ENCODE data around the gene USP12.

DNA sequence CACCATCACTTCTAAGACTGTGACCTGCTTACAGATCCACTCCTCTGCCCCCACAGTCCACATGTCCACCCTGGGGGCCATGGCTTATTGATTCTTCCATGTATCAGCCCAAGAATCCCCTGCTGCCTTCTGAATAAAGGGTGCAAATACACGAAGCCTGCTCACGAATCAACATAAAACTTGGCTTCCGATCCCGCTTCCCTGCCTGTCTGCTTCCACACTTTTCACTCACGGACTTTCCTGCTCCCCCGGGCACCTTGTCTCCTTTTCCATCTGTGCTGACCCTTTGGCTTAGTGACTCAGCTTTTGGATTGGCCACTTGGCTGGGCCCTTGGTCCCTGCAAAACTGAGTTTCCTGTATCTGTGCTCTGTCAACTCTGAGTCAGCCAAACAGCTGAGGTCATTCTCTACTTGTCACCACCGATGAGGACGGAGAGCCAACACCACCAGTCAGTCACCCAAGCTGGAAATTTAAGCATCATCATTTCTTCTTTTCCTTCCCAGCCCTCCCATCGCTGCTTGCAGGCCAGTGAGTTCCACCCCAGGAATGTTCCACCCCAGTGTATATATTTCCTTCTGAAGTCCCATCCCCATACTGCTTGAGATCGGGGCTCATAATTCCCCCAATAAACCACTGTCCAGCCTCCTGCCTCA lies 11.4 kb upstream of the USP12 start:
- TF ChIP-seq, protein P1, sequence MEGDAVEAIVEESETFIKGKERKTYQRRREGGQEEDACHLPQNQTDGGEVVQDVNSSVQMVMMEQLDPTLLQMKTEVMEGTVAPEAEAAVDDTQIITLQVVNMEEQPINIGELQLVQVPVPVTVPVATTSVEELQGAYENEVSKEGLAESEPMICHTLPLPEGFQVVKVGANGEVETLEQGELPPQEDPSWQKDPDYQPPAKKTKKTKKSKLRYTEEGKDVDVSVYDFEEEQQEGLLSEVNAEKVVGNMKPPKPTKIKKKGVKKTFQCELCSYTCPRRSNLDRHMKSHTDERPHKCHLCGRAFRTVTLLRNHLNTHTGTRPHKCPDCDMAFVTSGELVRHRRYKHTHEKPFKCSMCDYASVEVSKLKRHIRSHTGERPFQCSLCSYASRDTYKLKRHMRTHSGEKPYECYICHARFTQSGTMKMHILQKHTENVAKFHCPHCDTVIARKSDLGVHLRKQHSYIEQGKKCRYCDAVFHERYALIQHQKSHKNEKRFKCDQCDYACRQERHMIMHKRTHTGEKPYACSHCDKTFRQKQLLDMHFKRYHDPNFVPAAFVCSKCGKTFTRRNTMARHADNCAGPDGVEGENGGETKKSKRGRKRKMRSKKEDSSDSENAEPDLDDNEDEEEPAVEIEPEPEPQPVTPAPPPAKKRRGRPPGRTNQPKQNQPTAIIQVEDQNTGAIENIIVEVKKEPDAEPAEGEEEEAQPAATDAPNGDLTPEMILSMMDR (IDR thresholded peaks at IDR 0.05): no peak
- TF ChIP-seq POLR2A (IDR thresholded peaks at IDR 0.05): no peak

All from Peyer's patch (tissue), 4 donors.